ENCODE results near the gene IFT57.
"Not testable (repeated sequence)": the region's sequence is repeated elsewhere in the genome, so short reads cannot be mapped to it uniquely, and the experiment has no call there.

Gene IFT57

GRCh38 chr3:108221911-108222852, at the start of gene IFT57:
TSS of gene IFT57 (minus strand) at chr3:108222424. CDS start at chr3:108222322, 102 bp downstream.
- DNase-seq = peak; percentile 44 to 99 (median 96)

GRCh38 chr3:108271626-108272025, 49.4 kb upstream of the IFT57 start:
- no peak for DNase-seq

GRCh38 chr3:108268235-108268634, 46.0 kb upstream of the IFT57 start:
- not testable (repeated sequence) for DNase-seq

- DNase-seq = not testable (repeated sequence)
Measured at GRCh38 chr3:108264534-108265298, 42.5 kb upstream of the IFT57 start.

- no peak for DNase-seq
Measured at GRCh38 chr3:108255131-108255530, 32.9 kb upstream of the IFT57 start.

GRCh38 chr3:108251844-108252243, 29.6 kb upstream of the IFT57 start:
- no peak for DNase-seq

- no peak for DNase-seq
Measured at GRCh38 chr3:108251265-108251664, 29.0 kb upstream of the IFT57 start.

- DNase-seq = no peak
Measured at GRCh38 chr3:108250626-108251025, 28.4 kb upstream of the IFT57 start.

GRCh38 chr3:108243243-108243642, 21.0 kb upstream of the IFT57 start:
- no peak for DNase-seq

GRCh38 chr3:108242776-108243175, 20.6 kb upstream of the IFT57 start:
- no peak for DNase-seq

- no peak for DNase-seq
Measured at GRCh38 chr3:108241721-108242120, 19.5 kb upstream of the IFT57 start.

GRCh38 chr3:108241146-108241545, 18.9 kb upstream of the IFT57 start:
- DNase-seq = no peak

- DNase-seq = no peak
Measured at GRCh38 chr3:108239082-108239481, 16.9 kb upstream of the IFT57 start.

GRCh38 chr3:108235290-108235689, 13.1 kb upstream of the IFT57 start:
- DNase-seq = no peak

GRCh38 chr3:108234387-108234957, 12.2 kb upstream of the IFT57 start:
- DNase-seq = no peak

- no peak for DNase-seq
Measured at GRCh38 chr3:108228286-108228685, 6.1 kb upstream of the IFT57 start.

GRCh38 chr3:108227131-108227530, 4.9 kb upstream of the IFT57 start:
- DNase-seq = no peak

GRCh38 chr3:108225221-108225620, 3.0 kb upstream of the IFT57 start:
- no peak for DNase-seq

GRCh38 chr3:108223928-108224327, 1.7 kb upstream of the IFT57 start:
- DNase-seq = no peak

- no peak for DNase-seq
Measured at GRCh38 chr3:108222853-108223565, 785 bp upstream of the IFT57 start.

GRCh38 chr3:108221393-108221792, 831 bp downstream of the IFT57 start:
- no peak for DNase-seq

Measured in amygdala (tissue), 56 donors.